Bronchial epithelial cell (primary cell): Measurements from ENCODE around the gene RBM33. TPM values are rescaled to one million over a fixed set of nuclear protein-coding genes. Genes with fewer than 3 reads are reported as not detected.

Source experiments
- DNase-seq: peaks from one replicate; pipeline ENCODE4 v3.0.0-alpha.2; 2010; ENCODE audit warnings: low read depth
- FAIRE-seq: peaks from 2 replicates; lab custom pipeline; 2011; peaks lifted over from hg19 to GRCh38; lab: Jason Lieb, UNC
- H3K27me3 ChIP-seq: 2 replicates; pipeline ENCODE4 v1.5.1; 2011; ENCODE audit warnings: low read length; ENCODE audit not compliant: control insufficient read depth, insufficient read depth
- H3K36me3 ChIP-seq: 2 replicates; pipeline ENCODE4 v1.5.1; 2011; ENCODE audit warnings: low read length; ENCODE audit not compliant: control insufficient read depth, insufficient read depth
- H3K4me3 ChIP-seq: 2 replicates; pipeline ENCODE4 v1.5.1; 2011; ENCODE audit warnings: mild to moderate bottlenecking, low read depth, low read length, control low read depth
- total RNA-seq: library from RNA; depleted of rRNA; stranded (reverse); fragments of >200 nt; gene quantifications from 2 replicates; pipeline ENCODE4 v1.2.1, GENCODE V29; 2014
- TF ChIP-seq, protein P1 (sequence below): IDR thresholded peaks from 2 replicates; pipeline ENCODE4 v1.5.1; 2011; ENCODE audit warnings: mild to moderate bottlenecking, moderate library complexity, low read length, control low read depth, inconsistent platforms; ENCODE audit not compliant: insufficient read depth, severe bottlenecking

RBM33 gene
- total RNA-seq, 1 donor from 2014 or later: 17.1 TPM

DNA sequence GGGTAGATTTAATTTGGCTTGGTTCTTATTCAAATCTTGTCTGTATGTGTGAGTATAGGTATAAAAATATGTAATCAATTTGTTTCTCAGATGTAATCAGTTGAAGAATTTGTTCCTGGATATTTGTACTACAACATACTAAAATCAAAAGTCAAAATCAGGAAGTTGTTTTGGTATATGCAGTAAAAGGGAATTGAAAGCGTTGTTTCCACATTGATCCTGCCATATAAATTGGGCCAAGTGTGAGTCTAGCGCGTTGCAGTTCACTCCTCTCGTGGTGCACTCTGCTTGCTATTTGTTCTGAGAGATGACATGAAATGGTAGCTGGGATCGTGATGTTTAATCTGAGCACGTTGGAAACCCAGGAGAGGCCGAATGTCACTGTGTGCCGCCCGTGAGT lies 111.9 kb downstream of the RBM33 start:
- H3K4me3 ChIP-seq: no peak overlapping the region
- peaks cover 3% of the 10 kb centered on the region for H3K36me3 ChIP-seq
- TF ChIP-seq, protein P1, sequence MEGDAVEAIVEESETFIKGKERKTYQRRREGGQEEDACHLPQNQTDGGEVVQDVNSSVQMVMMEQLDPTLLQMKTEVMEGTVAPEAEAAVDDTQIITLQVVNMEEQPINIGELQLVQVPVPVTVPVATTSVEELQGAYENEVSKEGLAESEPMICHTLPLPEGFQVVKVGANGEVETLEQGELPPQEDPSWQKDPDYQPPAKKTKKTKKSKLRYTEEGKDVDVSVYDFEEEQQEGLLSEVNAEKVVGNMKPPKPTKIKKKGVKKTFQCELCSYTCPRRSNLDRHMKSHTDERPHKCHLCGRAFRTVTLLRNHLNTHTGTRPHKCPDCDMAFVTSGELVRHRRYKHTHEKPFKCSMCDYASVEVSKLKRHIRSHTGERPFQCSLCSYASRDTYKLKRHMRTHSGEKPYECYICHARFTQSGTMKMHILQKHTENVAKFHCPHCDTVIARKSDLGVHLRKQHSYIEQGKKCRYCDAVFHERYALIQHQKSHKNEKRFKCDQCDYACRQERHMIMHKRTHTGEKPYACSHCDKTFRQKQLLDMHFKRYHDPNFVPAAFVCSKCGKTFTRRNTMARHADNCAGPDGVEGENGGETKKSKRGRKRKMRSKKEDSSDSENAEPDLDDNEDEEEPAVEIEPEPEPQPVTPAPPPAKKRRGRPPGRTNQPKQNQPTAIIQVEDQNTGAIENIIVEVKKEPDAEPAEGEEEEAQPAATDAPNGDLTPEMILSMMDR: no peak
- no peaks in the 10 kb centered on the region for H3K27me3 ChIP-seq
- DNase-seq: no peak
- FAIRE-seq: no peak

DNA sequence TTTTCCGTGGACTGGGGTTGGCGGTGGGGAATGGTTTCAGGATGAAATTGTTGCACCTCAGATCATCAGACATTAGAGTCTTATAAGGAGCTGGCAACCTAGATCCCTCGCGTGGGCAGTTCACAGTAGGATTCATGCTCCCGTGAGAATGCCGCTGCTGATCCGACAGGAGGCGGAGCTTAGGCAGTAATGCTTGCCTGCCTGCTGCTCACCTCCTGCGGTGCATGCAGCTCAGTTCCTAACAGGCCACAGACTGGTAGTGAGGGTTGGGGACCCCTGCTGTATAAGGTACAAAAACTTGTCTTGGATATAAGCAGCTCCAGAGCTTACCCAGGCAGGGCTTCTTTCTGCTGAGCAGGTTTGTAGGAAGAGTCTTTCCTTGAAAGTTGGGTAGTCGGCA lies 113.9 kb downstream of the RBM33 start:
- Histone ChIP-seq H3K4me3 (no peak overlapping the region), H3K36me3 (peaks cover 5% of the 10 kb centered on the region), H3K27me3 (no peaks in the 10 kb centered on the region)
- no peak for DNase-seq
- FAIRE-seq: no peak
- TF ChIP-seq, protein P1: no peak

GRCh38 chr7:155759740-155760430 lies 115.4 kb downstream of the RBM33 start:
- Histone ChIP-seq H3K36me3 (peaks cover 13% of the 10 kb centered on the region), H3K27me3 (no peaks in the 10 kb centered on the region), H3K4me3 (no peak overlapping the region)
- DNase-seq (no peak), FAIRE-seq (no peak)
- TF ChIP-seq, protein P1: no peak

GRCh38 chr7:155761162-155761561 lies 116.7 kb downstream of the RBM33 start:
- TF ChIP-seq, protein P1: no peak
- no peak for FAIRE-seq
- H3K36me3 ChIP-seq: peaks cover 13% of the 10 kb centered on the region

GRCh38 chr7:155762036-155762435 lies 117.6 kb downstream of the RBM33 start:
- TF ChIP-seq, protein P1: no peak
- FAIRE-seq (no peak), DNase-seq (no peak)
- Histone ChIP-seq H3K4me3 (no peak overlapping the region), H3K36me3 (peaks cover 13% of the 10 kb centered on the region), H3K27me3 (no peaks in the 10 kb centered on the region)

More at GRCh38 chr7:155761162-155761561, 116.7 kb downstream of the RBM33 start:
- H3K4me3 ChIP-seq: no peak overlapping the region
- no peaks in the 10 kb centered on the region for H3K27me3 ChIP-seq
- DNase-seq: no peak

GRCh38 chr7:155762655-155763054 lies 118.2 kb downstream of the RBM33 start:
- no peak overlapping the region for H3K4me3 ChIP-seq
- no peaks in the 10 kb centered on the region for H3K27me3 ChIP-seq
- peaks cover 13% of the 10 kb centered on the region for H3K36me3 ChIP-seq
- no peak for FAIRE-seq
- TF ChIP-seq, protein P1: no peak
- DNase-seq: no peak
